Panc1 (cell line): ENCODE data around the gene CXCR5.

ENCODE experiments used
- POLR2AphosphoS5 ChIP-seq: IDR thresholded peaks from 2 replicates; pipeline ENCODE4 v1.6.1; 2012; ENCODE audit warnings: mild to moderate bottlenecking, low read depth, low read length, moderate library complexity
- TF ChIP-seq, protein P1 (sequence below): fragments of 450-650 bp; IDR thresholded peaks from 2 replicates; pipeline ENCODE4 v1.5.1; 2017; ENCODE audit warnings: mild to moderate bottlenecking

GRCh38 chr11:118935376-118935775 is 51.7 kb downstream of the CXCR5 start:
- TF ChIP-seq POLR2AphosphoS5 = no peak
- TF ChIP-seq, protein P1, sequence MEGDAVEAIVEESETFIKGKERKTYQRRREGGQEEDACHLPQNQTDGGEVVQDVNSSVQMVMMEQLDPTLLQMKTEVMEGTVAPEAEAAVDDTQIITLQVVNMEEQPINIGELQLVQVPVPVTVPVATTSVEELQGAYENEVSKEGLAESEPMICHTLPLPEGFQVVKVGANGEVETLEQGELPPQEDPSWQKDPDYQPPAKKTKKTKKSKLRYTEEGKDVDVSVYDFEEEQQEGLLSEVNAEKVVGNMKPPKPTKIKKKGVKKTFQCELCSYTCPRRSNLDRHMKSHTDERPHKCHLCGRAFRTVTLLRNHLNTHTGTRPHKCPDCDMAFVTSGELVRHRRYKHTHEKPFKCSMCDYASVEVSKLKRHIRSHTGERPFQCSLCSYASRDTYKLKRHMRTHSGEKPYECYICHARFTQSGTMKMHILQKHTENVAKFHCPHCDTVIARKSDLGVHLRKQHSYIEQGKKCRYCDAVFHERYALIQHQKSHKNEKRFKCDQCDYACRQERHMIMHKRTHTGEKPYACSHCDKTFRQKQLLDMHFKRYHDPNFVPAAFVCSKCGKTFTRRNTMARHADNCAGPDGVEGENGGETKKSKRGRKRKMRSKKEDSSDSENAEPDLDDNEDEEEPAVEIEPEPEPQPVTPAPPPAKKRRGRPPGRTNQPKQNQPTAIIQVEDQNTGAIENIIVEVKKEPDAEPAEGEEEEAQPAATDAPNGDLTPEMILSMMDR = no peak
